CD14-positive monocyte (primary cell): ENCODE measurements around the gene POU3F1. TPM values are rescaled to one million over a fixed set of nuclear protein-coding genes. Genes with fewer than 3 reads are reported as not detected.

ENCODE experiments used
- DNase-seq, 3 donors: peaks; one replicate each; pipeline ENCODE4 v3.0.0-alpha.2; 2011 to 2022
- H2AFZ ChIP-seq: 2 replicates; pipeline ENCODE4 v1.6.0; 2012; ENCODE audit warnings: mild to moderate bottlenecking, low read depth, low read length, inconsistent platforms; ENCODE audit not compliant: insufficient read depth, poor library complexity, severe bottlenecking
- H3K27ac ChIP-seq, 2 donors: 1 replicate in 1 of 2; 2 replicates in 1 of 2; pipeline ENCODE4 v1.5.1; 2012 to 2013; ENCODE audit warnings: low read length in 2 of 2, control low read depth in 1 of 2, inconsistent platforms in 1 of 2, low read depth in 1 of 2, mild to moderate bottlenecking in 1 of 2
- H3K27me3 ChIP-seq, 2 donors: one replicate each; pipeline versions ENCODE4 v1.6.0 to v1.6.1; 2011 to 2013; ENCODE audit warnings: low read length in 2 of 2; ENCODE audit not compliant: control insufficient read depth in 2 of 2, insufficient read depth in 2 of 2
- H3K36me3 ChIP-seq, 2 donors: replicated peaks in 1 of 2; 1 replicate in 1 of 2; 2 replicates in 1 of 2; pipeline versions ENCODE4 v1.5.1 to v1.6.1; 2012 to 2013; ENCODE audit warnings: low read length in 2 of 2, control low read depth in 1 of 2, inconsistent platforms in 1 of 2, mild to moderate bottlenecking in 1 of 2; ENCODE audit not compliant: insufficient read depth in 2 of 2, control insufficient read depth in 1 of 2
- H3K4me1 ChIP-seq, 2 donors: 1 replicate in 1 of 2; 2 replicates in 1 of 2; pipeline versions ENCODE4 v1.5.1 to v1.6.1; 2012 to 2013; ENCODE audit warnings: low read length in 2 of 2, control low read depth in 1 of 2, inconsistent platforms in 1 of 2, mild to moderate bottlenecking in 1 of 2, moderate library complexity in 1 of 2; ENCODE audit not compliant: insufficient read depth in 2 of 2, control insufficient read depth in 1 of 2
- H3K4me2 ChIP-seq: replicated peaks from 2 replicates; pipeline ENCODE3; 2012; ENCODE audit warnings: low read length, moderate library complexity, mild to moderate bottlenecking; ENCODE audit not compliant: poor library complexity, severe bottlenecking; ENCODE audit errors: extremely low read depth
- H3K4me3 ChIP-seq, 3 experiments: fragments of 200-600 bp in 1 of 3; sonication (generic) in 1 of 3; replicated peaks in 1 of 3; 1 replicate in 2 of 3; 2 replicates in 1 of 3; pipeline ENCODE4 v1.5.1; 2011 to 2013; ENCODE audit warnings: low read length in 3 of 3, mild to moderate bottlenecking in 3 of 3, control low read depth in 2 of 3, low read depth in 2 of 3, inconsistent platforms in 1 of 3, moderate library complexity in 1 of 3
- H3K79me2 ChIP-seq: 2 replicates; pipeline ENCODE4 v1.6.0; 2012; ENCODE audit warnings: mild to moderate bottlenecking, control low read depth, inconsistent platforms, low read length, moderate library complexity; ENCODE audit not compliant: insufficient read depth
- H3K9ac ChIP-seq: 2 replicates; pipeline ENCODE4 v1.6.0; 2017; ENCODE audit warnings: low read length, mild to moderate bottlenecking; ENCODE audit not compliant: insufficient read depth, poor library complexity, severe bottlenecking
- H3K9me3 ChIP-seq, 2 donors: replicated peaks in 1 of 2; 1 replicate in 1 of 2; 2 replicates in 1 of 2; pipeline versions ENCODE4 v1.5.1 to v1.6.1; 2012 to 2013; ENCODE audit warnings: low read length in 2 of 2, control low read depth in 1 of 2; ENCODE audit not compliant: control insufficient read depth in 1 of 2, insufficient read depth in 1 of 2
- H4K20me1 ChIP-seq: 2 replicates; pipeline ENCODE4 v1.6.0; 2012; ENCODE audit warnings: mild to moderate bottlenecking, low read length, control low read depth, moderate library complexity; ENCODE audit not compliant: insufficient read depth
- H3K27ac Mint-ChIP-seq, 7 donors: one replicate each; pipeline ENCODE4 v1.8.0; 2020; ENCODE audit warnings: mild to moderate bottlenecking in 7 of 7, mixed read lengths in 7 of 7, moderate library complexity in 6 of 7, inconsistent platforms in 2 of 7
- H3K27me3 Mint-ChIP-seq, 3 donors: one replicate each; pipeline ENCODE4 v1.8.0; 2021 to 2022; ENCODE audit warnings: low read depth in 3 of 3, mild to moderate bottlenecking in 3 of 3, mixed read lengths in 3 of 3, moderate library complexity in 3 of 3, inconsistent platforms in 1 of 3
- H3K36me3 Mint-ChIP-seq, 2 donors: one replicate each; pipeline ENCODE4 v1.8.0; 2020; ENCODE audit warnings: mixed read lengths in 2 of 2, inconsistent platforms in 1 of 2, mild to moderate bottlenecking in 1 of 2
- H3K4me1 Mint-ChIP-seq: one replicate; pipeline ENCODE4 v1.8.0; 2020; ENCODE audit warnings: mild to moderate bottlenecking, mixed read lengths
- H3K4me3 Mint-ChIP-seq, 2 donors: one replicate each; pipeline ENCODE4 v1.8.0; 2020; ENCODE audit warnings: mild to moderate bottlenecking in 2 of 2, mixed read lengths in 2 of 2, moderate library complexity in 1 of 2
- H3K9me3 Mint-ChIP-seq, 7 donors: one replicate each; pipeline ENCODE4 v1.8.0; 2020 to 2022; ENCODE audit warnings: mixed read lengths in 7 of 7, mild to moderate bottlenecking in 6 of 7, moderate library complexity in 6 of 7, inconsistent platforms in 2 of 7
- WGBS: methylation state at CpG from one replicate; pipeline ENCODE4 v1.1.5; 2013; ENCODE audit warnings: missing lambda C conversion rate; ENCODE audit not compliant: insufficient coverage; 5-methylcytosine and 5-hydroxymethylcytosine counted together
- intact Hi-C, 2 donors: fragments of 100-400 bp; cut with micrococcal nuclease; formaldehyde crosslinking; loops; one replicate each; pipeline versions ENCODE4 v1.15.0 to v1.15.1; 2023
- polyA plus RNA-seq, 3 donors: library from polyadenylated mRNA; depleted of rRNA in 1 of 3; unstranded in 2 of 3; stranded (reverse) in 1 of 3; fragments of 300-500 nt in 2 of 3; fragments of >200 nt in 1 of 3; fragmentation: Illumina TruSeq in 2 of 3; gene quantifications; 1 replicate in 2 of 3; 2 replicates in 1 of 3; pipeline ENCODE4 v1.2.3, GENCODE V29; 2012 to 2021
- TF ChIP-seq, protein P1 (sequence below): fragments of 200-600 bp; IDR thresholded peaks from one replicate; pipeline ENCODE4 v1.8.0; 2022; ENCODE audit warnings: antibody characterized with exemption, mild to moderate bottlenecking

POU3F1 gene
- polyA plus RNA-seq, 3 donors: not detected

DNA sequence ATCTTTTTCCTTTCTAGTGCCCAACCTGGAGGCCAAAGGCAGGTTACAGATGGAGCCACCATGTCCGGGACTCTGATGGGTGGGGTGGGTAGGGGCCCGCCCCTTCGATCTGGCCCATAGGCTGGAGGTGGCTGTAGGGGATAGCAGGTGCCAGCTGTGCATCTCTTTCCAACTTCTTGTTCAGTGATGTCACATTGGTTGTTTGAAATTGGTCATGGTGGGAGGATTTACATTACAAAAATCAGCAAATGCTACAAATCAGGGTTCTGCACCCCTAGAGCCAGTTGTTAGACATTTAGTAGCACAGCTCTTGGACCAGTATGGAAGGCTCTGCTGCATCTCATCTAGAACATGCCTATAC is 22.4 kb upstream of the POU3F1 start:
- no peak for DNase-seq
- H3K9ac ChIP-seq: no peak overlapping the region
- H3K79me2 ChIP-seq: no peaks in the 10 kb centered on the region
- Mint-ChIP-seq H3K9me3 (peaks cover 0 to 2% (median 0%) of the 10 kb centered on the region in 7 donors), H3K4me1 (no peaks in the 10 kb centered on the region), H3K27me3 (peaks cover 1 to 16% (median 12%) of the 10 kb centered on the region in 3 donors), H3K27ac (no peak overlapping the region), H3K36me3 (no peaks in the 10 kb centered on the region), H3K4me3 (no peak overlapping the region)
- peaks cover 0 to 3% of the 10 kb centered on the region in 2 donors for H3K27me3 ChIP-seq
- H3K9me3 ChIP-seq: no peaks in the 10 kb centered on the region
- no peak overlapping the region for H2AFZ ChIP-seq
- WGBS: no CpG with 5 or more reads among the region's 3 CpGs
- no peaks in the 10 kb centered on the region for H3K36me3 ChIP-seq
- H3K4me2 ChIP-seq: no peak overlapping the region
- intact Hi-C loops: no loop called here
- no peaks in the 10 kb centered on the region for H3K4me1 ChIP-seq
- no peak overlapping the region for H3K4me3 ChIP-seq
- TF ChIP-seq, protein P1, sequence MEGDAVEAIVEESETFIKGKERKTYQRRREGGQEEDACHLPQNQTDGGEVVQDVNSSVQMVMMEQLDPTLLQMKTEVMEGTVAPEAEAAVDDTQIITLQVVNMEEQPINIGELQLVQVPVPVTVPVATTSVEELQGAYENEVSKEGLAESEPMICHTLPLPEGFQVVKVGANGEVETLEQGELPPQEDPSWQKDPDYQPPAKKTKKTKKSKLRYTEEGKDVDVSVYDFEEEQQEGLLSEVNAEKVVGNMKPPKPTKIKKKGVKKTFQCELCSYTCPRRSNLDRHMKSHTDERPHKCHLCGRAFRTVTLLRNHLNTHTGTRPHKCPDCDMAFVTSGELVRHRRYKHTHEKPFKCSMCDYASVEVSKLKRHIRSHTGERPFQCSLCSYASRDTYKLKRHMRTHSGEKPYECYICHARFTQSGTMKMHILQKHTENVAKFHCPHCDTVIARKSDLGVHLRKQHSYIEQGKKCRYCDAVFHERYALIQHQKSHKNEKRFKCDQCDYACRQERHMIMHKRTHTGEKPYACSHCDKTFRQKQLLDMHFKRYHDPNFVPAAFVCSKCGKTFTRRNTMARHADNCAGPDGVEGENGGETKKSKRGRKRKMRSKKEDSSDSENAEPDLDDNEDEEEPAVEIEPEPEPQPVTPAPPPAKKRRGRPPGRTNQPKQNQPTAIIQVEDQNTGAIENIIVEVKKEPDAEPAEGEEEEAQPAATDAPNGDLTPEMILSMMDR: no peak
- no peak overlapping the region for H3K27ac ChIP-seq
- no peaks in the 10 kb centered on the region for H4K20me1 ChIP-seq

DNA sequence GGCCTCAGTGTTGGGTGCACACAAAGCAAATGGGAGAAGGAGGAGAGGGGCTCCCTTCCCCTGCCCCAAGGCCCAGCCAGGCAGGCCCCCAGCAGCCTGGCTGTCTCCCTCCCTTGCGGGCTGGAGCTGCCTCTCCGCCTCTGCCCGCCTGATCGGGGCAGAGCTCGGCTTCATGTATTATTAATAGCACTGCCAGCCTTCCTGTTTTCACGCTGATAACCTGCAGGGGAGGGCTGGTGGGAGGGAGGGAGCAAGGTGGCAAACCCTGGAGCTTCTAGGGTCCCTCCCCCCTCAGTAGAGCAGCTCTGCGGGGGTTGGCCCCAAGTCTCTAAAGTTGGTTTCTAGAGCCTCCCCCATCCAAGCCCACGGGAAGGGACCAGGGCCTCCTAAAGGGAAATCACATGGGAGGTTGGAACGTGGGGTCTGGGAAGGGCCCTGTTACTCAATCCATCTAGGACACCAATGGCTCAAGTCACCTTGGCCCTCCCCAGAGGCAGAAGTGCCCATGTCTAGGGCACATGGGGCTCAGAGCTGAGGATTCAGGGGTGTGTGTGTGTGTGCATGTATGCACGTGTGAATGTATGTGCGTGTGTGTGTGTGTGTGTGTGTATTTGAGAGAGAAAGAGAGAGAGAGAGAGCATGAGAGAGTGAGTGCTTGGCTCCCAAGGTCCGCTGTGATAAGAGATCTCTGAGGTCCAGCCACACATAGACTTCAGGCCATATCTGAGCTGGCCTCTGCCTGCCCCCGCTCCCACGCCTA is 21.8 kb upstream of the POU3F1 start:
- H3K4me2 ChIP-seq: no peak overlapping the region
- no peak overlapping the region for H2AFZ ChIP-seq
- no peaks in the 10 kb centered on the region for H4K20me1 ChIP-seq
- DNase-seq: no peak
- H3K4me3 Mint-ChIP-seq: no peak overlapping the region
- no peak overlapping the region for H3K4me3 ChIP-seq
- H3K36me3 Mint-ChIP-seq: no peaks in the 10 kb centered on the region
- no peak overlapping the region for H3K27ac Mint-ChIP-seq
- no peak overlapping the region for H3K27ac ChIP-seq
- H3K27me3 ChIP-seq: peaks cover 0 to 3% of the 10 kb centered on the region in 2 donors
- no peaks in the 10 kb centered on the region for H3K36me3 ChIP-seq
- H3K9me3 Mint-ChIP-seq: peaks cover 0 to 2% (median 0%) of the 10 kb centered on the region in 7 donors
- TF ChIP-seq, protein P1: no peak
- WGBS: 70% methylated on average over 6 of the region's 14 CpGs
- peaks cover 3 to 18% (median 12%) of the 10 kb centered on the region in 3 donors for H3K27me3 Mint-ChIP-seq
- H3K79me2 ChIP-seq: no peaks in the 10 kb centered on the region
- no peak overlapping the region for H3K9ac ChIP-seq
- no peaks in the 10 kb centered on the region for H3K4me1 ChIP-seq
- no peaks in the 10 kb centered on the region for H3K4me1 Mint-ChIP-seq
- H3K9me3 ChIP-seq: no peaks in the 10 kb centered on the region
- intact Hi-C loops: no loop called here
